Inflammatory macrophage treated with lipopolysaccharide for 4 hours (primary cell): ENCODE data around the gene CPED1.

Source experiments
- DNase-seq: peaks from one replicate; pipeline ENCODE4 v3.0.0-alpha.2; 2020

The CPED1 gene

DNA sequence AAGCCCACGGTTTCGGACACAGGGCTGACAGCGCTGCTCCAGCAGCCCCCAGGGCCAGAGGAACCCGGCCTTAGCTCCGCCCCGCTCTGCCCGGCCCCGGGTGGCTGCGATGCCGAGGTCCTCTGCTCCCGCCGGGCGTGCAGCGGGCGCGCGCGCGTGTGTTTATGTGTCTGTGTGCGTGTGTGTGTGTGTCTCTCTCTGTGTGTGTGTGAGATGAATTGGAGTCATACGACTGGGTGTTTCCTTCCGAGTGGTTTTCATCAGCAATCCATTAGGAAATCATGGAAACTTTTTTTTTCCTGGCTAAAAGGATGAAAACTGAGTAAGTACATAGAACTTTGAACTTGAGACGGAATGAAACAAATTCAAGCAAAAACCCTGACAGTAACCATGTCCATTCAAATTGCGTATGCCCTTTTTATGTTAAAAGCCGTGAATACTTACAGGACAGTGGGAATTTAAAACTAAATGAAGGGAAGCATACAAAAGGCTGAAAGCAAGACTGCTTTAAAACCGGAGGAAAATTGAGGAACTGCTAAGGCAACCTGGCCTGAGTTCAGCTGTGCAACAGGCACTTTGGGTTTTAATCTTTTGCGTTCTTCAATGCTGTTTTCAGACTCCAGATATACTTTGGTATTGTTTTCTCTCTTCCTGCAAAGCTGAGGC is at the start of gene CPED1:
Gene CPED1, plus strand, starts transcription at position 121 of the 666 bp plus-strand sequence. CDS start 911 bp downstream, outside the sequence.
- DNase-seq: peak; percentile 77

DNA sequence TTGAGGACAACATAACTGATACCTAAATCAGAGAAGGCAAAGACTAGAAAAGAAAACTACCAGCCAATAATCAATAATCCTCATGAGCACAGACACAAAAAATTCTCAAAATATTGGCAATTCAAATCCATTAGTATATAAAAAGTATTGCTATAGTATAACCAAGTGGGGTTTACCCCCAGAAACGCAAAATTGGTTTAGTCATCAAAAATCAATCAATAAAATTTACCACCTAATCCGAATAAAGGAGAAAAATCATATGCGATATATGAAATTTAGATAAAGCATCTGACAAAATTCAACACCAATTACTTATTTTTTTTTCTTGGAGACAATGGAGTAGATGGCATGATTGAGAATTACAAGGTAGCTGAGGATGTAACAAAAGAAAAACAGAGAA is 49.2 kb upstream of the CPED1 start:
- DNase-seq: no peak

DNA sequence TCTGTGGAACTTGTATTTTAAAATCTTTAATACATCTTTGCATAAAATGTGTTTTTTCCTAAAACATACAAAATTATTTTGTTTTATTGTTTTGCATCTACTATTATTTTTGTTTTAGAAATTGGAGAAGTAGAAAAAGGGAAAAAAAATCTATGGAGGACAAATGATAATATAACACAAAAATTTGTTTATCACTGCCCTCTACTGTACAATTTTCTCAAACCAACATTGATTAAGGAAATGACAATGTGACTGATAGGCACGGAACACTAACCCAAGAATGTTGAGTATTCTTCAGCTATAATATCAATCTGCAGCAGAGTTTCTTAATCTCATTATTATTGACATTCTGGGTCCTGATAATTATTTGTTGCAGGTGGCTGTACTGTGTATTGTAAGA is 47.4 kb upstream of the CPED1 start:
- DNase-seq: peak; percentile 49

DNA sequence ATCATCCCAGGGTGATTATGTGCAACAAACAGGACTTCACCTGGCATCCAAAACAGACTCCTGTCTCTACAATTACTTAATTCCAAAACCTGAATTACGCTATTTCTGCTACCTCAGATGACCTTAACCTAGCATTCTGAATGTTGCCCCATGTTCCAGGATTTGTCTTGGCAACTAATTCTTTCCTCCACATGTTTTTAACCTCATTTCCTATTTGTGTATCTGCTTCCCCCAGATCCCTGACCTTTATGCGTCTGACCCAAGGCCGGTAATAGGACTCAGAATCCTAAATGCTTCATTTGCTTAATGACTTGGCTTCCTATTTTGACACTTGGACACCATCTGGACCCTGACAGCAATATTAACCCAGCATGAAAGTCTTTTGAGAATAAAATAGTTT is 46.7 kb upstream of the CPED1 start:
- DNase-seq: no peak

DNA sequence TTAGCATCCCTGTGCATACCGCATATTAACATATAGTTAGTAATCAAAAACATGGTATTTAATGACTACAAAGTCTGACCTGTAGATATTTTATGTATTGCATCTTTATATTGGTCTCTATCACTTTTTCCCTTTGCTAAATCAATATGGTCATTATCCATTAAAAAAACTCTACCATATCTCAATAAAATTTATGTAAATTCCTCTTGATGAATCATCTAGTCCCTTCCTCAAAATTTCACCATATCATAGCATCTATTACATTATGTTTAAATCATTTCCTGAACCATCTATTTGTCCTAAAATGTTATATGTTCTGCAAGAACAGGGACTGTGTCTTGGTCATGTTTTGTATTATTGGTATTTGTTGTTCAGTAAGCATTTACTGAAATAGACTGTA is 45.6 kb upstream of the CPED1 start:
- peak; percentile 26 for DNase-seq

DNA sequence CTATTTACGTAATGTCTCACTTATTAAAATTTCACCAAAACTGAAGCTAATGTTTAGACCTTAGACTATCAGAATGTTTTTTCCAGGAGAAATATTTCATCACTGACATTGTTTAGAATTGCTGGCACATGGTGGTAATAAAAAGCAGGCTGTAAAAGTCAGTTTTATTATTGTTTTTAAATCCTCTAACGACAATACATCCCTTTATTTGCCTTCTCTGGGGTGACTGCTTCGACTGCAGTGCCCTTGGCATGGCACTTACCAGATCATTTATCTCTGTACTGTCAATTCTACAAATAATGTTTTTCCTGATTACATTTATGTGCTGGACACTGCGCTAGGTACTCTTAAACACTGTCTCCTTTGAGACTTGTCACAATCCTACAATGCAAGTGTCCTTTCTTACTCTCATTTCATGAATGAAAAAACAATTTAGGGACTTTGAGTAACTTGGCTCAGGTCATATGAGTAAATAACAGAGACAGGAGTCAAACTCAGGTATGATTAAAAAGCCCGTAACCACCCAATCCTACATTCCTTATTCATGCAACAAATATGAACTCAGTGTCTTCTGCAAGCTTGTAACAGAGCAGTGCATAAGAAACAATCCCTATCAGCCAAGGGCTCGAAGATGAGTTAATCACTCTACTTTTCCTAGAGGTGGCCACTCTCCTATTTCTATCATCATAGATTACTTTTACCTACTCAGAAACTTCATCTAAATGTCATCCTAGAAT is 43.5 kb upstream of the CPED1 start:
- DNase-seq: no peak

DNA sequence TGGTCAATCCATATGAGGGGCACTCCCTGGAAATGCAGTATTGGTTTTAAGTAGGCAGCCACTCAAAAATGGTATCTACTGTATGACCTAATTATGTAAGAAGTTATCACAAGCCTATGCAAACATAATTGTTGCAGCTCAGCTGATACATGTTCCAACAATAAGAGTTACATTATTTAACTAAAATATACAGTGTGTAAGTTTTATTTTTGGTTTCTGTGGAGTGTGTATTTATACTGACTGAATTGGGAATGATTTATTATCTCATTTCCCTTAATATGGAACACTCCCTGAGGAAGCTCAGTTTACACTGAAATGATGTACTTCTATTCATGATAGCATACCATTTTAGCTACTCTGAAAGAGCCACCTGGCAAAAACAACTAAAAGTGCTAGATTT is 40.5 kb upstream of the CPED1 start:
- DNase-seq: no peak

DNA sequence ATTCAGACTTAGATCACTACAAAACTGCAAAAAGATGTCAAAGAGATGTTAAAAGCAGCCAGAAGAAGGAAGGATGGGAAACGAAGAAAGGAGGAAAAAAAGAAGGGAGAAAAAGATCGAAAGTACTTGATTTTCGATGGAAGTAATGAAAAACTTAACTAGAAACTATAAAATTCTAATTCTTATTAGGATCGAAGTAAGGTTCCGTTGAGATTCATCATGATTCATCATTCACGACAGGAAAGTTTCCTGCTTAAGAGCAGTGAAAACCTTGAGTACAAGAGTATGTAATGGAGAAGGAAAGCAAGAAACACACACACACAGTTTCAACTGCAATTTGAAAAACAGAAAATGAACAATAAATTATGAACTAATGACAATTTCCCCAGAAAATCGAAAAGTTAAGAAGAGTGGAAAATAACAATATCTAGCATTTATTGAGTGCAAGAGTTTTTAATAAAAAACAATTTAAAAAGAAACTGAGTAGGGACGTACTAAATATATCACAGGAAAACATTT is 39.1 kb upstream of the CPED1 start:
- no peak for DNase-seq

DNA sequence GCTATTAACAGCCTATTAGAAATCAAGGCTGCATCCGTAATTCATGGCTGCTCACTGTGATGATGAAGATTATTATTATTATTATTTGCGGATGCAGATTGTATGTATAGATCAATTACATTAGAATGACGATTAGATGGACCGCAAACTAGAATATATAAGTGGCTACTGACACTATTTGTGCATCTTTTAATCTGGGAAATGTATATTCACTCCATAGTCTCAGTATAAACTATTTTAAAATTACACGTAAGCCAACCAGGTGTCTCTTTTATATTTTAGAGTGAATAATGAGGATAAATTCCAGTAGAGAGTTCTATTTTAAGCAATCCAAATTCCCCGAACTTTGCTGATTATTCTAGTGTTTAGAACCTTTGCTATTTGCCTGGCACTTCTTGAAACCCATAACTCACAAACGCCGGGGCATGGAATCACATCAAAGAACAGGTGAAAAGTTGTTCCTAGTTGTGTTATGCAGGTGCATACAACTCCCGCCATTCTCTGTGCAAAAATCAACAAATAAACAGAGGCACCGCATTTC is 38.4 kb upstream of the CPED1 start:
- DNase-seq: no peak

DNA sequence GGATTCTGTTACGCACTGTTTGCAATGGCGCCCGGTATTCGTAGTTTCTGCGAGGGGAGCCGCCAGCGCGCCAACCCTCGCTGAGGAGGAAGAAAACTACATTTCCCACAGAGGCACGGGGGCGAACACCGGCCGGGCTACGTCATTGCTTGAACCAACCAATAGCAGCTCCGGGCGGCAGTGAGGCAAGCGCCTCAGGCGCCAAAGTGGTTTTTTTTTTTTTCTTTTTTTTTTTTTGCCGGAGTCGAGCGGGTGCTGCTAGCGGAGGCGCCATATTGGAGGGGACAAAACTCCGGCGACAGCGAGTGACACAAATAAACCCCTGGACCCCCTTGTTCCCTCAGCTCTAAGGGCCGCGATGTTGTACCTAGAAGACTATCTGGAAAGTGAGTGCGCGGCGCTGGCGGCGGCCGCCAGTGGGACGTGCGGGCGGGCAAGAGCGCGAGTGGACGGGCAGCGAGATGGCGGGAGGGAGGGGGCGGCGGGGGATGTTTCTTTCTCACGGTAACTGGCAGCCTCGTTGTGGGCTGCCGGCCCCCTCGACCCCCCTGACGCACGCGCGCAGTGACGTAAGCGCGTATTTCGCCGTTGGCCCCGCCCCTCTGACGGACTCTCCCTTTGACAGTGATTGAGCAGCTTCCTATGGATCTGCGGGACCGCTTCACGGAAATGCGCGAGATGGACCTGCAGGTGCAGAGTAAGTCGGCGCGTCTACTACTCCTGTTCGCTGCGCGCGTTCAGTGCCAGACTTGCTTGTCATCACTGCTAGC is 37.8 kb upstream of the CPED1 start, which contains the start of gene ING3:
Gene ING3, plus strand, starts transcription at position 239 of the 770 bp plus-strand sequence. Its CDS starts 120 bp downstream, at position 359.
- DNase-seq: peak; percentile 99

DNA sequence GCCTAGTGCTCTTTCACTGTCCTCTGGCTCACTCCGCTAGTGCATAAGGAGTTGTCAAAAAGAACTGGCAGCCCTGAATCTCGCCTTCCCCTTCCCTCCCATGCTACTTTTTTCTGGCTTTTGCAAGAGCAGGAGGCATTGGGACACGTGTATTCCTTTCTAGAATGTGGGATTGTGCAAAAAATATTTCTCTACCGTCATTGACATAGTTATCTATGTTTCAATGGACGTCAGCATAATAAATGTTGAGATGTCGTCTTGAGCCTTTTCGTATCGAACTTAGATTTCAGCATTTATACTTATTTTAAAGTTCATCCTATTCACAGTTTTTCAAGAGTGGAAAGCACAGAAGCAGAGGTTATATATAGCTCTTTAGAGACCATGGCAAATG is 37.2 kb upstream of the CPED1 start:
- no peak for DNase-seq

DNA sequence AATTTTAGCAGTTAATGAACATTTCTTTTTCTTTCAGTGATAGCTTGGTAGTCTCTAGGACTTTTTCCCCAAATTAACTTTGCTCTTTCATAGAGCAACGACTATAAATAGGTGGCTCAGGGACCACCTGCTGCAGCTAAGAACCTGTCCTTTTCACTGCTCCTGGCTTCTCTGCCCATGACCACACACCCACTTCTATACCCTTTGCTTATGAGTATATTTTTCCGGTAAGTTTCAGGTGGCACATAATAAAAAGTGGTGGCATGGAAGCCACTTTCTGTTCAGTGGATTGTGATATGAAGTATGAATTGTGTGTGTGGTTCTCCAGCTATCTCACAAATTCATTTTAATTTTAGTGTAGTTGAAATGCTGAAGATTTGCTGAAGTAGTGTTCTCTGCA is 36.7 kb upstream of the CPED1 start:
- DNase-seq: no peak

DNA sequence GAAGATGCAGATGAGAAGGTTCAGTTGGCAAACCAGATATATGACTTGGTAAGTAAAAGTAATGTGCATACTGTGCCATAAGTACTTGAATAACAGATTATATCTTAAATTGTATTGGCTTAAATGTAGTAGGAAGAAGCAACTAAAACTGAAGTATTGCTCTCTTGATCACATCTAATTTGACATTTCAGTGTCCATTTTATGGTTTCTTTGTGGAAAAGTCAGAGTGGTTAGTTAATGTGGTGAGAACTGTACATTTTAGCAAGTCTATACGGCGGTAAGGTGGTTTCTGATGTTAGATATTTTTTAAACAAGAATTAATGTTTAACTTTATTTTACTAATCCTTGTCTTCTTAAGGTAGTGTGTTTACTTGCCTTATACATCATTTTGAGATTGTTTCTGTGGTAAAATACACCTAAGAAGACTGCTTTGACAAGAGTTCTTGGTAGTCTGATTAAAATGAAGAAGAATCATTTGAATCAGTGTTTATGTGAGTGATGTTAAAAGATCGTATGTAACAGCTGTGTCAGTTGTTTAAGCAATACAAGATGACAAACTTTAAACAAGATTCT is 32.8 kb upstream of the CPED1 start:
- DNase-seq: no peak

DNA sequence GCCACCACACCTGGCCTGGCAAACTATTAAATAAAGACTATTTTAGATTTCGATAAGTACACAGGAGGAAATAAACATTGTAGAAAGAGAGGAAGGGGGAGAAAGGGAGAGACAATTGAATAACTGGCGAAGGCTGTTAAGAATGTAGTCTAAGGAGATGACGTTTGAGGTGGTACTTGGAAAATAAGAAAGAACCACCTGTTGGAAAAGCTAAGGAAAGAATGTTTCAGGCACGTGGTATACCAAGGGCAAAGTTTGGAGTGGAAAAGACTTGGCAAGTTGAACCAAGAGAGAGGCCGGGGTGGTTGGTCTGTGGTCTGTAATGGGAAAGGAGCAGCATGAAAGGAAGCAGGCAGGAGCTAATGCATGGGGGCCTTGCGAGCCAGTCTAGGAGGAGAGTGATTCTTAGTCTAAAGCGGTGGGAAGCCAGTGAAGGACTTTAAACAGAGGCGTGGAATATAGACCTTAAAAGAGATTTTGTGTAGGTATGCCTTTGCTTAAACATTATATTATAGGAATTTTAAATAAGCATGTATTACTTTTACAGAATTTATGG is 28.5 kb upstream of the CPED1 start:
- DNase-seq: no peak

DNA sequence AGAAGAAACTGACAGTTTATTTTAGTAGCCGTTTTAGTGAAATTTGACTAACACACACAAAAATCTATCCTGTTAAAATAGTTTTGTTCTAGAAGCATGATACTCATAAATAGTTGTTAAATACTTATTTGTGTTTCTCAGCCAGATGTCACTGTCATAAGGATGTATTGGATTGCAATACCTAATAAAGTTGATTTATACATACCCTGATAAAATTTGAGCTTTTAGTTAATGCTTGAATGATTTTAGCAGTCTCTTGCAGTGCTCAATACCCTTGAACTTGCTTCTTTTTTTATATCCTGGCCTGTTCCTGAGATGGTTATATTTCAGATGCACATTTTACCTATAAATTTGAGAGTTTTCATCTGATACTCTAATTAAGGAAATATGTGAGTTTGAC is 27.8 kb upstream of the CPED1 start:
- no peak for DNase-seq

DNA sequence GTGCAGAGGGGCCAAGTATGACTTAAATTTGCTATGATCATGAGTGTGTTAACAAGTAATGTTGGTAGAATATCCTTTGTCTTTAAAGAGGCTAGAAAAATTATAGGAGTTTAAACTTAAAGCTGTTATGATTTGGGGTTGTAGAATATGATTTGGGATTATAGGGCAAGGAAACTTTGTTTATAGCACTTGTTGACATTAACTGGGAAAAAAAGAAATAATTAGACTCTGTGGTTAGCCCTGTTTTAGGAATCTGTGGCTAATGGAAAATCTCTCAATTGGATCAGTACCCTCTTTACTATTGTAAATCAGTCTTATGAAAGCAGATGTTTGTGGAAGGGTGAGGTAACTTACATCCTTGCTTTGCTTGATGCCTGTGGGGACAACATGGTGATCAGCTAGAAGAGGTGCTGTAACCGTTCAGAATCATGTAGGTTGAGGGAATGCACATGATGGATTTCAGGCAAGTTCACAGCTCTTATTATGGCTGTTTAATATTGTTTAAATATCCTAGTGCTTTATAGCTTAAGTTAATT is 26.8 kb upstream of the CPED1 start:
- no peak for DNase-seq

DNA sequence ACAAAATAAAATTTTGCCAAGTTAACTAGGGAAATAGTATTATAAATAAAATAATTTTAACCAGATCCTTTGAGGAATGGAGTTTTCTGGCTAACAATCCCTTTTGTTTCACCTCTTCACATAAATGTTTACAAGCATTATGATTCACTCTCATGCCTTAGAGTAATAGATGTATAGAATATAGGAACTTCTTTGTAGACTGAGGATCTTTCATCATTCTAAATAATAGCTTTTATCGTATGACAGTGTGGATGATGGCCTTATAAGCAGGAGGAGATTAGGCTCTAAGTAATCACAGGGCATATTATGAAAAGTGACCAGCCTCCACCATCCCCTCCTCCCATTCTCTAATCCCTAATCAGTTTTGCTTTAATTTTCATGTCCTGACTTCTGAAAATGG is 24.4 kb upstream of the CPED1 start:
- no peak for DNase-seq

DNA sequence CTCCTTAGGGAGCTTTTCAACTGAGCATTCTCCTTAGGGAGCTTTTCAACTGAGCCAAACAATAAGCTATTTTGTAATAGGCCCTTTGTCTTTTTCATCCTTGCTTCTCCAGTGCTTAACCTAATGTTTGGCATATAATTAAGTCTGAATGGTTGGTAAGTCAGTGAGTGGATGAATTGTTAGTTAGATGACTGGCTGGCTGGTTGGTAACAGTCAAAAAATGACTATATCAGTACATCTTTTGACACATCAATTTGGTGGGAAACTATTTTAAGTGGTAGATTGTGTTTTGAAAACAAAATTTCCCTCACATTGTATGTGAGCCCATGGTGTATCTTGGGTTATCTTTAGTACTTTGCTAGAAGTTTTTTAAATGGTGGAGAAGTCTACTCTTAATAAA is 21.6 kb upstream of the CPED1 start:
- no peak for DNase-seq

DNA sequence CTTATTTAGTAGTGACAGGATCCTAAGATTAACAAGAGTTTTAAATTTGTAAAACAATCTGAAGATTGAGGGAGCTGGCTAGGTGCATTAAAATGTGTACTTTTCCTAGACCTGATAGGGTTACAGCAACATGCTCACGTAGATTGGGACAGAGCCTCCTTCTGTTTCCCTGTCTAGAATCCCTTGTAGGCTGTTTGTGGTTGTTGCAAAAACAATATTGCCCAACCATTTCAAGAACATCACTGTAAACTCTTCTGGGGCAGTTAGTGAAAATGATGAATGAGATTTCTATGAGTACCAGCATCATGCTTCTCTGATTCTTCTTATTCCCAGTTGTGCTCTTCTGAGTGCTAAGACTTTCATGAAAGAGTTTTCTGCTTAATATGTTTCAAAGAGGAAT is 14.7 kb upstream of the CPED1 start:
- DNase-seq: peak; percentile 27

DNA sequence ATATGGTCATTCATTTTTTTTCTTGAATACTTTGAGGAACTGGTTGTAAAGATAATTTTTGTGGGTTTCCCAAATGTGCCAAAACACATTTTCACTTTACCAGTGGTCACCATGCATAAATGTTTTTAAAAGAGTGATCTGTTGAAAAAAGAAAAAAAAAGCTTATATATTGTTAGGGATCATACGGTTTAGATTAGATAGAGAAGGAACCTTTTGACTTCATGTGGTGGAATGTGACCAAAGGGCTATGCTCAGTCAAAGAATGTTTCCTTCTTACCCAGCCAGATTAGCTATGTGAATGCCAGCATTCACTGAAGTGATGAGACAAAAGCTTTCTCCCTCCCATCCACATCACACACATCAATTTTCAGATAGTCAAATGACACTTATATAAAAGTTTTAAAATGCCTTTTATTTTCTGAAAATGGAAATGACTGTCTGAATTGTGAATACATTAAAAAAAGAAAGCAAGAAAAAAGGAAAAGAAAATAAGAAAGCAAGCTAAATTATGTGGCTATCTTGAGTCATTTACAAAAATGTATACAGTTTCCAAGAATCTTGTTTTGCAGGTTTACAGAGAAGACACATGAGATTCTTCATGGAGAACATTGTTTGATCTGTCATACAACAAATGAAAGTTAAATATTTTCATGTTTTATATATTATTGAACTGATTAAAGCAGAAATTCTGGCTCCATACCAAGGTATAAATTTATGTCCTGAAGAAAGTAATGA is 8.6 kb upstream of the CPED1 start:
- DNase-seq: no peak

DNA sequence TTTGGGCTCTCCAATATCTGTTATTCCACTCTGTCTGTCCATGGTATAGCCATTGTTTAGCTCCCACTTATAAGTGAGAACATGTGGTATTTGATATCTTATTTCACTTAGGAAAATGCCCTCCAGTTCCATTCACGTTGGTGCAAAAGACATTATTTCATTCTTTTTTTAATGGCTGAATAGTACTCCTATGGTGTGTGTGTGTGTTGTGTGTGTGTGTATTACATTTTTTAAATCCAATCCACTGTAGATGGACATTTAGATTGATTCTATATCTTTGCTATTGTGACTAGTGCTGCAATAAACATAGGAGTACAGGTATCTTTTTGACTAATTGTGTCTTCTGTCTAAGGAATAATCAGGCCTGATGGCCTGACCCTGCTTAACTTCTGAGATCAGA is 7.4 kb upstream of the CPED1 start:
- DNase-seq: no peak
